Colonic mucosa (tissue), 4 donors: ENCODE data around the gene CHRNA9. TPM values are rescaled to one million over a fixed set of nuclear protein-coding genes. Genes with fewer than 3 reads are reported as not detected.
"Not testable (repeated sequence)": the region's sequence is repeated elsewhere in the genome, so short reads cannot be mapped to it uniquely, and the experiment has no call there.

Experiments
- DNase-seq: peaks from one replicate; pipeline ENCODE4 v3.0.0-alpha.2; 2020
- H3K27ac ChIP-seq: fragments of 200-600 bp; one replicate; pipeline ENCODE4 v1.8.0; 2021
- H3K27me3 ChIP-seq: fragments of 200-600 bp; one replicate; pipeline ENCODE4 v1.8.0; 2021
- H3K36me3 ChIP-seq: fragments of 200-600 bp; one replicate; pipeline ENCODE4 v1.8.0; 2021
- H3K4me1 ChIP-seq: fragments of 200-600 bp; one replicate; pipeline ENCODE4 v1.8.0; 2021; ENCODE audit warnings: mild to moderate bottlenecking
- H3K4me3 ChIP-seq: fragments of 200-600 bp; one replicate; pipeline ENCODE4 v1.8.0; 2021
- H3K9ac ChIP-seq, 2 donors: one replicate each; pipeline ENCODE4 v1.7.0; 2013; ENCODE audit warnings: control low read depth in 2 of 2, low read depth in 2 of 2, low read length in 2 of 2
- H3K9me3 ChIP-seq: fragments of 200-600 bp; one replicate; pipeline ENCODE4 v1.8.0; 2021
- CTCF ChIP-seq: fragments of 200-600 bp; IDR thresholded peaks from one replicate; pipeline ENCODE4 v1.8.0; 2022; ENCODE audit warnings: antibody characterized with exemption, mild to moderate bottlenecking
- intact Hi-C: fragments of 100-400 bp; cut with DNase I; formaldehyde crosslinking; loops from one replicate; pipeline ENCODE4 v1.14.1; 2022
- total RNA-seq, 2 donors: library from RNA; stranded (reverse); fragmentation: NEBNext Ultra II Directional in 1 of 2; extraction: Animal tissue kit (Norgen Biotek cat#: 25700) in 1 of 2; gene quantifications; one replicate each; pipeline ENCODE4 v1.2.1, GENCODE V29; 2021
- donor health status: healthy.
- donor health status: DM: no; HTN: no; CAD: no.
- donor health status: DM: no; HTN: no; CAD: no.

Gene CHRNA9
- total RNA-seq, 2 donors from 2014 or later, result not detected

GRCh38 chr4:40388239-40388638 lies 53.1 kb downstream of the CHRNA9 start:
- TF ChIP-seq CTCF, result no peak
- H3K36me3 ChIP-seq, result no peaks in the 10 kb centered on the region
- no peak for DNase-seq
- no peak overlapping the region for H3K27ac ChIP-seq
- no peaks in the 10 kb centered on the region for H3K9me3 ChIP-seq
- H3K4me1 ChIP-seq, result no peaks in the 10 kb centered on the region
- H3K27me3 ChIP-seq, result no peaks in the 10 kb centered on the region
- intact Hi-C loops, result no loop called here
- no peak overlapping the region for H3K9ac ChIP-seq
- H3K4me3 ChIP-seq, result no peak overlapping the region

- H3K27me3 ChIP-seq, result no peaks in the 10 kb centered on the region
- TF ChIP-seq CTCF, result no peak
- no peak for DNase-seq
- no peak overlapping the region for H3K9ac ChIP-seq
- H3K36me3 ChIP-seq, result no peaks in the 10 kb centered on the region
- H3K9me3 ChIP-seq, result no peaks in the 10 kb centered on the region
- H3K4me1 ChIP-seq, result no peaks in the 10 kb centered on the region
- no peak overlapping the region for H3K27ac ChIP-seq
- intact Hi-C loops, result no loop called here
- H3K4me3 ChIP-seq, result no peak overlapping the region
Measured at GRCh38 chr4:40389986-40390385, 54.9 kb downstream of the CHRNA9 start.

- H3K9me3 ChIP-seq, H3K36me3 ChIP-seq, H3K27me3 ChIP-seq, H3K27ac ChIP-seq, H3K4me3 ChIP-seq, intact Hi-C loops, DNase-seq, H3K9ac ChIP-seq, H3K4me1 ChIP-seq: not testable (repeated sequence)
Measured at GRCh38 chr4:40392241-40392640, 57.1 kb downstream of the CHRNA9 start.

GRCh38 chr4:40394236-40394635 lies 59.1 kb downstream of the CHRNA9 start:
- TF ChIP-seq CTCF, result no peak

GRCh38 chr4:40395166-40395900 lies 60.2 kb downstream of the CHRNA9 start:
- no peak for DNase-seq
- H3K27me3 ChIP-seq, result no peaks in the 10 kb centered on the region
- intact Hi-C loops, result no loop called here
- no peak overlapping the region for H3K27ac ChIP-seq
- no peak overlapping the region for H3K4me3 ChIP-seq
- H3K4me1 ChIP-seq, result no peaks in the 10 kb centered on the region
- no peak for TF ChIP-seq CTCF
- H3K9me3 ChIP-seq, result no peaks in the 10 kb centered on the region
- no peaks in the 10 kb centered on the region for H3K36me3 ChIP-seq
- no peak overlapping the region for H3K9ac ChIP-seq

More at GRCh38 chr4:40394236-40394635, 59.1 kb downstream of the CHRNA9 start:
- Histone ChIP-seq H3K4me3 (no peak overlapping the region), H3K4me1 (no peaks in the 10 kb centered on the region), H3K9me3 (no peaks in the 10 kb centered on the region), H3K36me3 (no peaks in the 10 kb centered on the region), H3K9ac (no peak overlapping the region), H3K27ac (no peak overlapping the region), H3K27me3 (no peaks in the 10 kb centered on the region)
- intact Hi-C loops, result no loop called here
- DNase-seq, result no peak
